Suprapubic skin (tissue), 3 donors: ENCODE data around the gene ACKR3.

Experiments used
- EP300 ChIP-seq: sonication (generic); formaldehyde crosslinking; IDR thresholded peaks from one replicate; pipeline ENCODE4 v1.6.1; 2017; ENCODE audit warnings: antibody characterized with exemption
- TF ChIP-seq, protein P1 (sequence below), 2 donors: fragments of 200-600 bp in 1 of 2; fragments of 450-650 bp in 1 of 2; sonication (generic) in 1 of 2; IDR thresholded peaks; one replicate each; pipeline ENCODE4 v1.5.1; 2016 to 2019; ENCODE audit warnings: antibody characterized with exemption in 2 of 2, mild to moderate bottlenecking in 1 of 2, moderate library complexity in 1 of 2

DNA sequence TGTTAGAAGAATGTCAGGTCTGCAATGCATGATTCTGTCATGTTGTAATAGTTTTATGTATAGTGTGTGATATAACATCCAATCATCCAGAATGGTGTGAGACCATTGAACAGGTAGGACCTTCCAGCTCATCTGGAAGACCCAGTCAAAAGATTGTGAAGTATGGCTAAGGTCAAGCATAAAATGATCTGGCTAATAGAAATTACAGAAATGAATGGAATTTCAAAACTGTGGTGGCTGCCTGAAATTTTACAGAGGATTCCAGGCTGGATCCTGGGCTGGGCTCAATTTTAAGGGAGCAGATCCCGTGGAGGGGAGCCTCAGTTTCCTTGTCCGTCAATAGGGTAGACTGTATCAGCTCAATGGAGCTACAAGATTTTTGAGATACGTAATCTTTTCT lies 39.1 kb downstream of the ACKR3 start:
- TF ChIP-seq, protein P1, sequence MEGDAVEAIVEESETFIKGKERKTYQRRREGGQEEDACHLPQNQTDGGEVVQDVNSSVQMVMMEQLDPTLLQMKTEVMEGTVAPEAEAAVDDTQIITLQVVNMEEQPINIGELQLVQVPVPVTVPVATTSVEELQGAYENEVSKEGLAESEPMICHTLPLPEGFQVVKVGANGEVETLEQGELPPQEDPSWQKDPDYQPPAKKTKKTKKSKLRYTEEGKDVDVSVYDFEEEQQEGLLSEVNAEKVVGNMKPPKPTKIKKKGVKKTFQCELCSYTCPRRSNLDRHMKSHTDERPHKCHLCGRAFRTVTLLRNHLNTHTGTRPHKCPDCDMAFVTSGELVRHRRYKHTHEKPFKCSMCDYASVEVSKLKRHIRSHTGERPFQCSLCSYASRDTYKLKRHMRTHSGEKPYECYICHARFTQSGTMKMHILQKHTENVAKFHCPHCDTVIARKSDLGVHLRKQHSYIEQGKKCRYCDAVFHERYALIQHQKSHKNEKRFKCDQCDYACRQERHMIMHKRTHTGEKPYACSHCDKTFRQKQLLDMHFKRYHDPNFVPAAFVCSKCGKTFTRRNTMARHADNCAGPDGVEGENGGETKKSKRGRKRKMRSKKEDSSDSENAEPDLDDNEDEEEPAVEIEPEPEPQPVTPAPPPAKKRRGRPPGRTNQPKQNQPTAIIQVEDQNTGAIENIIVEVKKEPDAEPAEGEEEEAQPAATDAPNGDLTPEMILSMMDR (IDR thresholded peaks at IDR 0.05), result no peak
- no peak for TF ChIP-seq EP300
